Stimulated activated CD8-positive, alpha-beta memory T cell treated with anti-CD3 and anti-CD28 coated beads, Interleukin-7, amount 100 ng/mL, for 48 hours (primary cell): ENCODE measurements around the gene GALNT17.

Experiments used
- DNase-seq, 2 donors: peaks; one replicate each; pipeline ENCODE4 v3.0.0-alpha.2; 2020; ENCODE audit warnings: low read depth in 1 of 2; ENCODE audit errors: extremely low read depth in 1 of 2

GALNT17 gene

DNA sequence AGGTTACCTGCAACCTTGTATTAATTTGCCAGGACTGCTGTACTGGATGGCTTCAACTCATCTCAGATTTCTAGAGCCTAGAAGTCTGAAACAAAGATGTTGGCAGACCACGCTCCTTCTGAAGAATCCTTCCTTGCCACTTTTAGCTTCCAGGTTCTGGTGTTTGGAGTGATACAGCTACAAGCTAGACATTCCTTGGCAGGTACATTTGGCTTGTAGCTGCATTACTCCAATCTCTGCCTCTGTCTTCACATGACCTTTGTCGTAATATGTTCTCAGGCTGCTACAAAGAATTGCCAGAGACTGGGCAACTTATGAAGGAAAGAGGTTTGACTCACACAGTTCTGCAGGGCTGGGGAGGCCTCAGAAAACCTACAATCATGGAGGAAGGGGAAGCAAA lies 146.3 kb downstream of the GALNT17 start:
- DNase-seq: no peak

DNA sequence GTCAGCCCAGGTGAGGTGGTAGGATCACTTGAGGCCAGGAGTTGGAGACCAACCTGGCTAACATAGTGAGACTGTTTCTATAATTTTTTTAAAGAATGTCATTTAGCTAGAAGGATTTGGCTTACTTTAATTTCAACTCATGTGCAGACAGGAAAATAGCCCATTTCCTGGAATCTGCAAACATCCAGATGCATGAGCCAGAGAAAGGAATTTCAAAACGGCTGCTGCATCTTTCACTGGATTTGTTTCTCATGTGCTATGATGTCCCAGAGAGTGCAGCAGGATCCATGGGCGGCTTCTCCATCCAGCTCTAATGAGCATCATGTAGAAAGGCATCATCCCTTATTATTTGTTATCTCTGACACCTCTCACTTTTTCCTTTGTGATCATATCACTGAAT lies 149.3 kb downstream of the GALNT17 start:
- DNase-seq: no peak

DNA sequence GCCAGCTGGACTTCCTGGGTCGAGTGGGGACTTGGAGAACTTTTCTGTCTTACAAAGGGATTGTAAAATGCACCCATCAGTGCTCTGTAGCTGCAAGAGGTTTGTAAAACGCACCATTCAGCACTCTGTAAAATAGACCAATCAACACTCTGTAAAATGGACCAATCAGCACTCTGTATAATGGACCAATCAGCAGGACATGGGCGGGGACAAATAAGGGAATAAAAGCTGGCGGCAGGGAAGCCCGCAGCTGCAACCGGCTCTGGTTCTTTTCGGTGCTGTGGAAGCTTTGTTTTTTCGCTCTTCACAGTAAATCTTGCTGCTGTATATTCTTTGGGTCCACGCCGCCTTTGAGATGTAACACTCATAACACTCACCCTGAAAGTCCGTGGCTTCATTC lies 151.9 kb downstream of the GALNT17 start:
- no peak for DNase-seq

DNA sequence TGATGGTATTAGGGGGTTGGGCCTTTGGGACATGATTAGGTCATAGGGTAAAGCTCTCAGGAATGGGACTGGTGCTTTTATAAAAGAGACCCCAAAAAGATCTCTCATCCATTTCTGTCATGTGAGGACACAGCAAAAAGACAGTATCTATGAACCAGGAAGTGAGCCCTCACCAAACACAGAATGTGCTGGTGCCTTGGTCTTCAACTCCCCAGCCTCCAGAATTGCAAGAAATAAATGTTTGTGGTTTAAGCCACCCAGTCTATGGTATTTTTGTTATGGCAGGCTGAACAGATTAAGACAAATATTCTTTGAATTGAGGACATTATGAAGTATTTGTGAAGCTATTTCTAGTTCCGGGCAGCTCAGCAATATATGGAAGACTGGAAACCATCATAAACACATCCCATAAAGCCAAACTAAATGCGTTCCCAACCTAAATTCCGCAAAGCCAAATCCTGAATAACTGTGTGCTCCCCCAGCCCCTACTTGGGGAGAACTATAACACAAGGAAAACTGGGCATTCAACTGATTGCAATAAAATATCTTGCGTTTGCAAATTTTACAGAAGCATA lies 153.7 kb downstream of the GALNT17 start:
- no peak for DNase-seq

DNA sequence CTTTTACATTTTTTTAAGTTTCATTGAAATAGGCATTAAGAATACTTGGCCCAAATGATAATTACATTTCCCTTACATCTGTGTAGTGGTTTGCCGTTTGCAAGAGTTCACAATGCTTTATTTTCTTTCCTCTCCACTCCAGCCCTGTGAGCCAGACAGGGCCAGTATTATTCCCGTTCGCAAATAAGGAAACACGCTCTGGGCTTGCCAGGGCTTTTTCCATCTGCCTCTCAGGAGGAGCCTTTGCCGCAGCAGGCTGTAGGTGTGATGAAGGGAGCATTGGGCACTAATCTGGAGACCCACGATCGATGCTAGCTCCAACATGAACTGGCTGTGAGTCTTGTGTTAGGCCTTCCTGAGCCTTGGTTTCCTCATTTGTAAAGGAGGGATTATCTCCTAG lies 154.4 kb downstream of the GALNT17 start:
- no peak for DNase-seq

DNA sequence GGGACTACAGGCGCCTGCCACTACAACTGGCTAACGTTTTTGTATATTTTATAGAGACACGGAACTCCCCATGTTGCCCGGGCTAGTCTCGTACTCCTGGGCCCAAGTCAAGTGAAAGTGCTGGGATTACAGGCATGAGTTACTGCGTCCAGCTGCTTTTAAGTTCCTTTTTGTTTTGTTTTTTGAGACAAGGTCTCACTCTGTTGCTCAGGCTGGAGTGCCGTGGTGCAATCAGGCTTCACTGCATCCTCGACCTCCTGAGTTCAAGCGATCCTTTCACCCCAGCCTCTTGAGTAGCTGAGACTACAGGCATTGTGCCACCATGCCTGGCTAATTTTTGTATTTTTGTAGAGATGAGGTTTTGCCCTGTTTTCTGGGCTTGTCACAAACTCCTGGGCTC lies 155.0 kb downstream of the GALNT17 start:
- no peak for DNase-seq

DNA sequence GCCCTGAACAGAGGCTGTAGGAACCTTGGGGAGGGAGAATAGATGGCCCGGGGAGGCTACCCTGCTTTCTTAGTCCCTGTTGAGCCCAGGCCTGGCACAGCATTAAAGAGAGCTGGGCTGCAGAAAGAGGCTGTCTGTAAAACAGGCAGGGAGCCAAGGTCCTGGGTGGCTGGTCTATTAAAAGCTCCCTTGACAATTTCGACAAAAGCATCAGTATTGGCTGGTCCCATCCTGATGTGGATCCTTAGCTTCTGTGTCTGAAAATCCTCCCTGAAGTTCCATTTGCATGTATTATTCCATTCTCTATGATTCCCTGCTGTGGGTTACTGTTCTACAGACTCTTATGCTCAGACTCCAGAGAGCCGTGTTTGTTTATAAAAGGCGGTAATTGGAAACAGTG lies 158.5 kb downstream of the GALNT17 start:
- DNase-seq: no peak

DNA sequence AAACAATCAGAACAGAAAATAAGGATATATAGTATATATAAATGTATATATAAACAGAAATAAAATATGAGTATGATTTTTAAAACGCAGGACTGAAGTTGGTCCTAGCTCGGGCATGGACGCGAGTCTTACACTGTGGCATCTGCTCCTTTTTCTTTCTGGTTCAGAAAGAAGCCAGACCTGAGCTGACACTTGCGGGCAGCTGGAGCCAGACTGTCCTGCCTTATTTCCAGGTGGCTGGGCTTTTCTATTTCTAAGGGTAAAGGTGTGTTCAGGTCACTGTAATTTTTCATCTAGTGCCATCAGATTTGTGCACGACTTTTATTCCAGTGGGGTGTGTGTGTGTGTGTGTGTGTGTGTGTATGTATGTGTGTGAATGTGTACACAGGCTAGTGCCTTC lies 166.4 kb downstream of the GALNT17 start:
- no peak for DNase-seq

DNA sequence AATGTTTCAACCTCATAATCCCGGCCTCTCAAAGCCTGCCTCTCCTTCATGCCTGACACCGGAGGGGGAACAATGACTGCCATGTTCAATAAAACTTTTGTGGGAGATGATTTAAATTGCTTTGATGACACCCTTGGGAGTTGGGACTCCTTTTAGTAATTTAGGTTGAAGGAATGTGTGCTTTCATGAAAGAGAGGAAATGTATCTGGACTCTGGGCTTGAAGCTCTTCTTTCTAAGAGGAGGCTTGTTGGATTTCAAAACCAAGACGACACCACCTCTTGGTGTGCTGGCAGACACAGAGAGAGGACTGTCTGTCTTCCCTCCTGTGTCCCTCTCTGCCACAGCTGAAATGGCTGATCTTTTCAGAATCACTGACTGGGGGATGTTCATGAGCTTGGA lies 168.1 kb downstream of the GALNT17 start:
- DNase-seq: no peak

DNA sequence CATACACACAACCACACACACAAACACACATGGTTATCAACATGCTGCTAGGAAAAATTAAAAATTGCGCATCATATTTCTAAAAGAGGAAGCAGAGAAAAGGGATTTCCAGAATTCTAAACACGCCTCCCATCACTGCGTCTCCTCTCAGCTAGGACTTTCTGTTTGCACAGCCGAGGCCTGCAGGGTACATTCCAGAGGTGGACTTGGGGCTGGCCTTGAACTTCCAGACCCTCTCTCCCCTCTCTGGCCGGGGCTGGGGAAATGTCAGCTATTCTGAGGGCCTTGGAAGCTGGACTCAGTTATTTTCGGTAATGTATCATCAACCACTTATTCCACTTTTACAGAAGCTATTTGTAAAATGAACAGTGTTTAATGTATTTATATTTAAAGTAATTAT lies 168.7 kb downstream of the GALNT17 start:
- DNase-seq: no peak

DNA sequence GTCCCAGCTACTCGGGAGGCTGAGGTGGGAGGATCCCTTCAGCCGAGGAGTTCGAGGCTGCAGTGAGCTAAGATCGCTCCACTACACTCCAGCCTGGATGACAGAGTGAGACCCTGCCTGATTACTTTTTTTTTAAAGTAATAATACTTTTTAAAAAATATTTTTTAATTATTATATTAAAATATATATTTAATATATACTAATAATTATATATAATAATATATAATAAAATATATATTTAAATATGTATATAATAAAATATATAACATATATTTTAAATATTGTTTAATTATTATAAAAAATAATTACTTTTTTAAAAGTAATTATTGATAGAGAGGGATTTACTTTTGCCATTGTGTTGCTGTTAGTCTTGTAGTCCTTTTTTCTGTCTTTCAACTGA lies 169.2 kb downstream of the GALNT17 start:
- no peak for DNase-seq

DNA sequence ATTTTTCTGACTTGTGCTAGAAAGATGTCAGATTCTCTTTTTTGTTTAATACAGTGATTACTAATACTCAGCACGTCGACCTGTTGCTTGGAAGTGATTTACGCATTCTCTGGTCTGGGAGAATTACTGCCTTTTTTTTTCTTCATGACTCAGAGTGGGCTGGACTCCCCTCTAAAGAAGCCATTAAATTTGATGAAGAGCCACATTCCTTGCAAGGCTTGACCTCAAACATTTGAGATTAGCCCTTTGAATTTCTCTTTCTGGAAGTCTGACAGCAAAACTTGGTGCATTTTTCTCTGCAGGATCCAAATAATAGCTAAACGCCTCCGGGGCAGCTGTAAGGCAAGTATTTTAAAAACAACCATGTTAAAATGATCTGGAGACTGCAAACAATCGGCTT lies 171.6 kb downstream of the GALNT17 start:
- no peak for DNase-seq

DNA sequence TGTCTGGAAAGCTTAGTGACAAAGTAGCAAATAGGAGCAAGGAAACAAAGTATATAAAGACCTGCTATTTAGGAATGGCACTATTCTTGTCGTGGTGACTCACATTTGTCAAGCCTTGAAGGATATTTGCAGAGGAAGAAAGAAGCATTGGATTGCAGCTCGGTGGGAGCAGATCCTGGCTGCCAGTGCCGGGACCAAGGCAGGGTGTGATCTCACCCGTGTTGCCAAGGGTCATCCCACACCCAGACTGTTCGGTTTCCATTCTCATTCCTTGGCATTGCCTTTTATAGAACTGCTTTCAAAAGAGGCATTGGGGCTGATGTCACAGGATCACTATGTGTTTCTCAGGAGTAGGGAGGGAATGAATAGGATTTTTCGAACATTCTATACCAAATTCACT lies 176.2 kb downstream of the GALNT17 start:
- no peak for DNase-seq

DNA sequence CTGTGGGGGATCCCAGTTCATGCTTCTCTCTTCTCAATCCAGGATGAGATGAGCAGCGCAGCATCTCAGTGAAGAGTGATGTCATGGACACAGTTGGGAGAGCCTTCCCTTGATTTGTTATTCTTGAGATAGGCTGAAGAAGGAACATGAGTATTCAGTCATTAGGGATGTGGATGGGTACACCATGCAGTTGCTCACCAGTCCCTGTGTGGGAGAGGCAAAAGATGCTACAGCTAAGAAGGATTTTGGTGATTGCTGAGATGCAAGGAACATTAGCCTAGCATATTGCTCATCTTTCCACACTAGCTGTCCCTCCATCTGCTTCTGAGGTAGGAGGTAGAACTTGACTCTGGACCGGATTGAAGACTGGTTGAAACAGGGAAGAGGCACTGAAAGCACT lies 179.6 kb downstream of the GALNT17 start:
- DNase-seq: no peak

DNA sequence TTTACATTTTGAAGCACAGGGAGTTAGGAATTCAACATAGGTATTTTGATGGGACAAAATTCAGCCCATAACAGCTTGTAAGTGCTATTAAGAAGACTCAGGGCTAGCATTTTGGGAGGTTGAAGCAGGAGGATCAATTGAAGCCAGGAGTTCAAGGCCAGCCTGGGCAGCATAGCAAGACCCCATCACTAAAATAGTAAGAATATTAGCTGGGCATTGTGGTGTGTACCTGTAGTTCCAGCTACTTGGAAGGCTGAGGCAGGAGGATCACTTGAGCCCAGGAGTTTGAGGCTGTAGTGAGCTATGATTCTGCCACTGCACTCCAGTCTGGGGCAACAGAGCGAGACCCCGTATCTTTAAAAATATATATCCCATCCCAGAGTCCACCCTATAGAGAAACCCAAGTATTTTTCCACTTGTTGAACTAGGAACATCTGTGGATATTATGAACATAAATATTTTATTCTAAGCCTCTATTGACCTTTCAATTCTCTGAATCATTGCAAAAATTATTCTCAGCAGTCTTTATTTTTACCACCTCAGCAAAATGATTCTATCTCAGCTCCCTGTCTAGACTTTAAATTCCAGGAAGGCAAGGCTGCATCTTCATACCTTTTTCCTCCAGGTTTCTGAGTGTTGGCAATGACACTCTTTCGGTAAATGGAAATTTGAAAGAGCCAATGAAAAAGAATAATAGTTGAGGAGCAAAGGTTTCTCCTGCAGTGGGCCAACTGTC lies 181.0 kb downstream of the GALNT17 start:
- no peak for DNase-seq

DNA sequence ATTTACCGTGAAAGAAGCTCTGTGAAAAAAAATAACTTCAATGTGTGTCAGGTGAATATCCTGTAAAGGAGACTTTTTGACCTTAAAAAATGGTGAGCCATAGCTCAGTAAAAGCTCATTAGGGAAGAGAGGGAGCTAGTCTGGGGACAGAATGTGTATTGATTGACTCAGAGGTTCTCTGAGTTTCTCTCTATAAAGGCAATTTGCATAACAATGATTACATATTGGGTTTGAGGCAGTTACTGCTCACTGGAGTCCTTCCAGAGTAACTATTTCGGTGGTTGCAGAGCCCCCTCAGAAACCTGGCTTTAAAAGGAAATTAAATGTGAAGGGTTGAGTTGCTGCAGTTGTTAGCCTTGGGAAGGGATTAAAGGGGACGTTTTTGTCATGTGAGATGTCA lies 181.6 kb downstream of the GALNT17 start:
- DNase-seq: no peak

DNA sequence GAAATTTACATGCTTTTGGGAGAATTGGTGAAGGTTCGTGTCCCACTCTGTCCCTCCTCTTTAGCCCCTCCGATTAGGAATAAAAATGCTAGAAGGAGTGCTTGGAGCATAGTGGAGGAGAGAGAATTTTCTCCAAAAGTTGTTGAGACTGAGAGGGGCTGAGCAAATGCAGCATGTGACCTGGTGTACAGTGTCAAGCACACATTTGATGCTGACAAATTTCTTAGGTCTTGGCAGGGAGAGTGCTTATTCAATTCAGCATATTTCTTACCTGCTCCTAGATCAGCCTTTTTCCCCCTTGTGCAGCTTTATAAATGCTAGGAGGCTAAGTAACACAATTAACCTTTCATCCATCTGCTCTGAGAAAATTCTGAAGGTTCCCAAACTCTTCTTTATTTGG lies 189.0 kb downstream of the GALNT17 start:
- no peak for DNase-seq

DNA sequence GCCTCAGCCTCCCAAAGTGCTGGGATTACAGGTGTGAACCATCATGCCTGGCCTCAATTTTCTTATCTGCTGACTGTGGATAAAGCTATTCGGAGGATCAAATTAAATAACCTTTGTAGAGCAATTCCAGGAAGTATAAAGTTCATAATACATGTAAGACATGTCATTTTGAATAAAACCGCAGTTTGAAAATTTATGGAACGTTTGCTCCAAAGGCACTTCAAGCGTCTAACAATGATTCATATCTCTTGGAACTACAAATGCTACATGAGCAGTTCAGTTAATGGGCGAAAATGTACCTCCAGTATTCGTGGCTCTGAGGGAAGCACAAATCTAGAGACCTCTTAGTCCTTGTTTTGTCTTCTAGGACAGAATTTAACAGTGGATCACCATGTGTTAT lies 190.3 kb downstream of the GALNT17 start:
- DNase-seq: no peak

DNA sequence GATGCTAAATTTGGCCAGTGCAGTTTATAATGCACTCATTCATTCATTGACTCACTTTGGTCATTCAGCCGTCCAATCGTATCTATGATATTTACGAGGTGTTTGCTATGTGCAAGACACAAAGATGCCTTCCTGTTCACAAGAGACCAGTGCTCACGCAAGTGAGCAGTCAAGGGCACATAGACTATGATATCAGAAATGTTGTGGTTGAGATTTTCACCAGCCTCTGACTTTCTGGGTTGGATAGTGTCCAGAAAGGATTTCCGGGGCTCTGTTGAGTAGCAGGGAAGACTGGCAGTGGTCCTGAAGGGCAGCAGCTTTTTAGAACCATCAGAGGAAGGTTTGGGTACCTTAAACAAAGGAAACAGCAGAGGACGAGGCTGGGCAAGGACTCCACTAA lies 191.8 kb downstream of the GALNT17 start:
- DNase-seq: no peak

DNA sequence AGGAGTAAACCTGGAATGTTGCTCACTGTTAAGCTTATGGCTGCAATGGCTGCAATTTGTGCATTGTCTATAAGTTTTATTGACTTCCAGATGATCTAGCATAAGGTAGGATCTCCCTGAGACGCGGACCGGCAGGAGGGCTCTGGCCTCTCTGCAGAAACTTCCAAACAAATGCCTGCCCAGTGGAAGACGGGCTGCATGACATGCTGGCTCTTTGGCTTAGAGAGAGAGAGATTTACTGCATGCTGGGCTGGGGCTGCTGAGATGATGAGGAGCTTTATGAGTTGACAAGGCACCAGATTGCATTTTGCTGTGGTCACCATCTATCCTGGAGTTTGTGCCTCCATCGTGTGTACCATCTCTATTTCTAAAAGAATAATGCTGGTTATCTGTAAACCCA lies 193.2 kb downstream of the GALNT17 start:
- DNase-seq: no peak

DNA sequence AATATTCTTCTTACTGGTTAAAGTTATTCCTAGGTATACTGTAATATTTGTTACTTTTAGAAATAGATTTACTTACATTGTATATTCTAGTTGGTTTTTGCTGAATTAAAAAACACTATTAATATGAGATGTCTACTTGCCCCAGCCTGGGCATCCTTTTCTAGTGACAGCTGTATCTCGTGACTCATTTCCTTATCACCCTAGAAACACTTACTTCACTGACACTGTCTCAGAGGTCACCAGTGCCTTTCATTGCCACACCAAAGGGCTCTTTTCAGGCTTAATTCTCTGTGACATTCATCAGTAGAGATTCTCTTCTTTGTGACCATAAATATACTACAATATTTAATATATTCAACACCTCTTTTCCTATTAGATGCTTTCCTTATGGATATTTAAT lies 194.7 kb downstream of the GALNT17 start:
- DNase-seq: no peak

DNA sequence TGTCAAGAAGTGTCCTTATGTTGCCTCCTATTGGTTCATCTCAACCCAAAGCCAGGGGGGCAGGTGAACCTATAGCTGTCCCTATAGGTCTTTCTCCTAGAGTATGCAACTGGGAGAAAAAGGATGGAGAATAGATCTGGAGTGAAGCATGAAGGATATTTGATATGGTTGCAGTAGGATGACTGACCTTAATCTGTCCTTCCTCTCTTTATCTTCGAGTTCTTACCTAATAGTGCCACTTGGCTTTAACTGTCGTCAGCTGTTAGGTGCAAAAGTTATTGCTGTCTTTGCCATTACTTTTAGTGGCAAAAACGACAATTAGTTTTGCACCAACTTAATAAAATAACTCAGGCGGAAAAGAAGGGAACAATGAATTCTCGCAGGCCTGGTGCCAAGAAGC lies 196.0 kb downstream of the GALNT17 start:
- no peak for DNase-seq

DNA sequence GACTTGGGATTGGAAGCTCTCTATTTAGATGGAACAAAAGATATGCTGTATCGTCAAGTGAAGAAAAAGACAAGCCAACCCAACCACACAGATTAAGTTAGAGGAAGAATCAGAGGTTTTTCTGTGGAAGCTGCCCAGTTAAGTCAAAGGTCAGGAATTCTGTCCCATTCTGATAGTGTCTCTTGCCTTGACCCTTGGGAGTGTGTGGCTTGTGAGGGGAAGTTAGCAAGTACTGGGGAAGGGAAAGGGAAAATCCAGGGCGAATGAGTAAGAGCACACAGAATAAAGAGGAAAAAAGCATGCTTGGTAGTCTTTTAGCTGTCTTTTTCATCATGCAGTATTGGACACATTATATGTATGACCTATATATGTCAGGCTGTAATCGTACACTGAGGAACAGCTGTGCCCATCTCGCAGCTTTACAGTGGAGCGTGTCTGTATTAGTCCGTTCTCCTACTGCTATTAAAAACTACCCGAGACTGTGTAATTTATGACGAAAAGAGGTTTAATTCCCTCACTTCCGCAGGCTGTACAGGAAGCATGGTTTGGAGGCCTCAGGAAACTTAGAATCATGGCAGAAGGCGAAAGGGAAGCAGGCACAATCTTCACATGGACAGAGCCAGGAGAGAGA lies 197.2 kb downstream of the GALNT17 start:
- DNase-seq: no peak
